CD8-positive, alpha-beta memory T cell (primary cell): ENCODE data around the gene SLC31A2. TPM values are rescaled to one million over a fixed set of nuclear protein-coding genes. Genes with fewer than 3 reads are reported as not detected.
"Not testable (repeated sequence)": the region's sequence is repeated elsewhere in the genome, so short reads cannot be mapped to it uniquely, and the experiment has no call there.

ENCODE experiments used
- CTCF ChIA-PET: fragments of 350-600 bp; sonication (Branson Sonifier 250); formaldehyde crosslinking; loops from one replicate; lab custom pipeline; 2021; ENCODE audit warnings: antibody characterized with exemption; lab: Charles Lee
- POLR2A ChIA-PET: fragments of 350-600 bp; sonication (Branson Sonifier 250); formaldehyde crosslinking; loops from one replicate; lab custom pipeline; 2021; ENCODE audit warnings: antibody characterized with exemption; lab: Charles Lee
- DNase-seq, 5 donors: peaks; one replicate each; pipeline versions ENCODE4 v3.0.0 to v3.0.0-alpha.2; 2020 to 2022; ENCODE audit warnings: mixed read lengths in 1 of 5
- H3K27ac ChIP-seq: one replicate; pipeline ENCODE4 v1.7.0; 2013; ENCODE audit warnings: low read depth, mild to moderate bottlenecking, low read length, moderate library complexity
- H3K27me3 ChIP-seq: 2 replicates; pipeline ENCODE4 v1.7.0; 2013; ENCODE audit warnings: low read length, mild to moderate bottlenecking; ENCODE audit not compliant: insufficient read depth, poor library complexity, severe bottlenecking
- H3K36me3 ChIP-seq: 2 replicates; pipeline ENCODE4 v1.7.0; 2013; ENCODE audit warnings: mild to moderate bottlenecking, low read length, moderate library complexity; ENCODE audit not compliant: insufficient read depth
- H3K4me1 ChIP-seq: 2 replicates; pipeline ENCODE4 v1.7.0; 2013; ENCODE audit warnings: mild to moderate bottlenecking, low read length, moderate library complexity; ENCODE audit not compliant: insufficient read depth
- H3K4me3 ChIP-seq: 2 replicates; pipeline ENCODE4 v1.7.0; 2013; ENCODE audit warnings: mild to moderate bottlenecking, low read length
- H3K9me3 ChIP-seq: 2 replicates; pipeline ENCODE4 v1.7.0; 2013; ENCODE audit warnings: mild to moderate bottlenecking, low read length
- H3K27ac Mint-ChIP-seq, 8 donors: one replicate each; pipeline ENCODE4 v1.8.0; 2020 to 2021; ENCODE audit warnings: mixed read lengths in 8 of 8, mild to moderate bottlenecking in 6 of 8, inconsistent platforms in 3 of 8, moderate library complexity in 3 of 8
- H3K27me3 Mint-ChIP-seq, 2 donors: one replicate each; pipeline ENCODE4 v1.8.0; 2020 to 2021; ENCODE audit warnings: mixed read lengths in 2 of 2, mild to moderate bottlenecking in 1 of 2, moderate library complexity in 1 of 2
- H3K36me3 Mint-ChIP-seq, 3 donors: one replicate each; pipeline ENCODE4 v1.8.0; 2020 to 2021; ENCODE audit warnings: mixed read lengths in 3 of 3, inconsistent platforms in 1 of 3, mild to moderate bottlenecking in 1 of 3
- H3K4me1 Mint-ChIP-seq, 3 donors: one replicate each; pipeline ENCODE4 v1.8.0; 2020 to 2021; ENCODE audit warnings: mixed read lengths in 3 of 3, inconsistent platforms in 1 of 3, mild to moderate bottlenecking in 1 of 3
- H3K4me3 Mint-ChIP-seq, 7 donors: one replicate each; pipeline ENCODE4 v1.8.0; 2020 to 2021; ENCODE audit warnings: mixed read lengths in 7 of 7, mild to moderate bottlenecking in 6 of 7, moderate library complexity in 4 of 7, inconsistent platforms in 2 of 7
- H3K9me3 Mint-ChIP-seq, 5 donors: one replicate each; pipeline ENCODE4 v1.8.0; 2020 to 2022; ENCODE audit warnings: mixed read lengths in 5 of 5, mild to moderate bottlenecking in 3 of 5, moderate library complexity in 2 of 5, inconsistent platforms in 1 of 5
- polyA plus RNA-seq: library from polyadenylated mRNA; unstranded; fragments of 300-500 nt; fragmentation: Illumina TruSeq; gene quantifications from one replicate; pipeline ENCODE4 v1.2.3, GENCODE V29; 2021
- total RNA-seq, 2 experiments: library from RNA; stranded (reverse); gene quantifications; one replicate each; pipeline ENCODE4 v1.2.3, GENCODE V29; 2021

Gene SLC31A2
- total and polyA plus RNA-seq, 3 experiments from 2014 or later = 5.2 to 5.9 (median 5.4) TPM

- H3K9me3 Mint-ChIP-seq = peaks cover 0 to 13% (median 6%) of the 10 kb centered on the region in 5 donors
- H3K27ac Mint-ChIP-seq = no peak overlapping the region
- H3K36me3 Mint-ChIP-seq = peaks cover 0 to 5% (median 0%) of the 10 kb centered on the region in 3 donors
- DNase-seq = no peak
- H3K27ac ChIP-seq = no peak overlapping the region
- no peaks in the 10 kb centered on the region for H3K4me1 Mint-ChIP-seq
- H3K9me3 ChIP-seq = no peaks in the 10 kb centered on the region
- no peak overlapping the region for H3K4me3 Mint-ChIP-seq
- H3K4me3 ChIP-seq = no peak overlapping the region
- peaks cover 18 to 40% of the 10 kb centered on the region in 2 donors for H3K27me3 Mint-ChIP-seq
- H3K4me1 ChIP-seq = no peaks in the 10 kb centered on the region
- ChIA-PET CTCF (no interaction called here), POLR2A (no interaction called here)
- peaks cover 12% of the 10 kb centered on the region for H3K27me3 ChIP-seq
- H3K36me3 ChIP-seq = no peaks in the 10 kb centered on the region
Measured at GRCh38 chr9:113143432-113144227, 7.2 kb upstream of the SLC31A2 start.

DNA sequence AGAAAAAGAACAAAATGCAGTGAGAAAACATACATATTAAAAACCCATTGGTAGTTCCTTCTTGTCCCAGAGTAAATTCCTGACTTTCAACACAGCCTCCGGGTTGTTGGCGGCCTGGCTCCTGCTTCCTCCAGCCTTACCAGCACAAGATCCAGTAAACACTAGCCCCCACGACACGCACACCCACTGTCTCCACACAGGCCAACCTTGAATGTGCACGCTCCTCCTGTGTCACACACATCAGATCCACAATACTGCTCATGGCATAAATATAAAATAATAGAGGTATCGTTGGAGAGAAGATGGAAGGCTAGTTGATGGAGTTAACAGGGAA lies 2.5 kb upstream of the SLC31A2 start:
- peaks cover 12% of the 10 kb centered on the region for H3K27me3 ChIP-seq
- no peak for DNase-seq
- Mint-ChIP-seq H3K36me3 (peaks cover 0 to 3% (median 0%) of the 10 kb centered on the region in 3 donors), H3K27ac (no peak overlapping the region), H3K9me3 (no peaks in the 10 kb centered on the region), H3K27me3 (peaks cover 11 to 25% of the 10 kb centered on the region in 2 donors), H3K4me3 (peak overlapping the region in 1 of 7 donors; percentile 63), H3K4me1 (peaks cover 19 to 25% (median 22%) of the 10 kb centered on the region in 3 donors)
- ChIA-PET POLR2A (no interaction called here), CTCF (no interaction called here)
- no peak overlapping the region for H3K4me3 ChIP-seq
- H3K4me1 ChIP-seq = peaks cover 13% of the 10 kb centered on the region
- no peaks in the 10 kb centered on the region for H3K36me3 ChIP-seq
- H3K27ac ChIP-seq = no peak overlapping the region
- H3K9me3 ChIP-seq = no peaks in the 10 kb centered on the region

DNA sequence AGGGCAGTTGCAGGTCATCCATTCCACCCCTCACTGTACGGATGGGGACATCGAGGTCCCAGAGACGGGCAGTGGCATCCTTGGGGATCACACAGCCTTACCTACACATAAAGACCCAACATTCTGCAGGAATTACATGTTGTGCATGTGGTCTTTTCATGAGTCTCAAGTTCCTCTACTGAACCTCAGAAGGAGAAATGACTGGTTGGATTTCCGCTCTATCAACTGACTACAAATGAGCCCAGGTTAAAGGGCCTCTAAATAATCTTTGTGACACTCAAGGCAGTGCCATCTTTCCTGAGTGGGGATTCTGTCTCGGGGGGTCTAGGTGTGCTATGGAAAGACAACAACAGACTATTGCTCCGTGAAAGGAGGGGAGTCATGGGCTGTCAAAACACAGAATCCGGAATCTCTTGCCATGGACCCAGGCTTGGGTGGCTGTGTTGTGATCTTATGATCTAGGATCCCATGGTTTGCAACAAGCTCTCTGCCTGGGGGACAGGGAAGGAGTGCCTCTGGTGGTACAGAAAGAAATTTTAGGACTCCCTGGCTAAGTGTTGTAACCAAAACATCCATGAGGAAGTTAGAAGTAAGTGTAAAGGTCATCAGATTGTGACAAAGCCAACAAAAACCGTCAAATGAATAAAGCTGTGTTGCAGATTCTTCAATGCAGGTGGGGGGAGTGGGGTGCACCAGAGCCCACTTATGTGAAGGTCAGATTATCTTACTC lies 1.9 kb upstream of the SLC31A2 start:
- no peak overlapping the region for H3K4me3 ChIP-seq
- Mint-ChIP-seq H3K4me3 (peak overlapping the region in 4 of 7 donors; percentile 14 to 63 (median 48)), H3K27ac (peak overlapping the region in 1 of 8 donors; percentile 14), H3K36me3 (peaks cover 0 to 3% (median 0%) of the 10 kb centered on the region in 3 donors), H3K27me3 (peaks cover 11 to 21% of the 10 kb centered on the region in 2 donors), H3K4me1 (peaks cover 19 to 29% (median 22%) of the 10 kb centered on the region in 3 donors), H3K9me3 (no peaks in the 10 kb centered on the region)
- CTCF ChIA-PET = no interaction called here
- H3K4me1 ChIP-seq = peaks cover 13% of the 10 kb centered on the region
- no peak for DNase-seq
- H3K9me3 ChIP-seq = no peaks in the 10 kb centered on the region
- POLR2A ChIA-PET = no interaction called here
- peaks cover 12% of the 10 kb centered on the region for H3K27me3 ChIP-seq
- no peak overlapping the region for H3K27ac ChIP-seq
- no peaks in the 10 kb centered on the region for H3K36me3 ChIP-seq

GRCh38 chr9:113149561-113149960 lies 1.2 kb upstream of the SLC31A2 start:
- DNase-seq, H3K36me3 Mint-ChIP-seq, H3K4me3 ChIP-seq, H3K36me3 ChIP-seq, CTCF ChIA-PET, H3K9me3 ChIP-seq, H3K9me3 Mint-ChIP-seq, H3K27ac ChIP-seq: not testable (repeated sequence)
- peaks cover 13% of the 10 kb centered on the region for H3K4me1 ChIP-seq
- Mint-ChIP-seq H3K4me1 (peaks cover 19 to 29% (median 23%) of the 10 kb centered on the region in 3 donors), H3K27me3 (peaks cover 7 to 16% of the 10 kb centered on the region in 2 donors), H3K27ac (peak overlapping the region in 1 of 8 donors; percentile 43), H3K4me3 (peak overlapping the region in 2 of 7 donors; percentile 3 to 63)
- H3K27me3 ChIP-seq = peaks cover 11% of the 10 kb centered on the region
- POLR2A ChIA-PET = interaction anchor here (1.5 kb wide), 1 partner anchor 71 kb away, joined by 4 read pairs; no protein-coding TSS in a partner anchor

DNA sequence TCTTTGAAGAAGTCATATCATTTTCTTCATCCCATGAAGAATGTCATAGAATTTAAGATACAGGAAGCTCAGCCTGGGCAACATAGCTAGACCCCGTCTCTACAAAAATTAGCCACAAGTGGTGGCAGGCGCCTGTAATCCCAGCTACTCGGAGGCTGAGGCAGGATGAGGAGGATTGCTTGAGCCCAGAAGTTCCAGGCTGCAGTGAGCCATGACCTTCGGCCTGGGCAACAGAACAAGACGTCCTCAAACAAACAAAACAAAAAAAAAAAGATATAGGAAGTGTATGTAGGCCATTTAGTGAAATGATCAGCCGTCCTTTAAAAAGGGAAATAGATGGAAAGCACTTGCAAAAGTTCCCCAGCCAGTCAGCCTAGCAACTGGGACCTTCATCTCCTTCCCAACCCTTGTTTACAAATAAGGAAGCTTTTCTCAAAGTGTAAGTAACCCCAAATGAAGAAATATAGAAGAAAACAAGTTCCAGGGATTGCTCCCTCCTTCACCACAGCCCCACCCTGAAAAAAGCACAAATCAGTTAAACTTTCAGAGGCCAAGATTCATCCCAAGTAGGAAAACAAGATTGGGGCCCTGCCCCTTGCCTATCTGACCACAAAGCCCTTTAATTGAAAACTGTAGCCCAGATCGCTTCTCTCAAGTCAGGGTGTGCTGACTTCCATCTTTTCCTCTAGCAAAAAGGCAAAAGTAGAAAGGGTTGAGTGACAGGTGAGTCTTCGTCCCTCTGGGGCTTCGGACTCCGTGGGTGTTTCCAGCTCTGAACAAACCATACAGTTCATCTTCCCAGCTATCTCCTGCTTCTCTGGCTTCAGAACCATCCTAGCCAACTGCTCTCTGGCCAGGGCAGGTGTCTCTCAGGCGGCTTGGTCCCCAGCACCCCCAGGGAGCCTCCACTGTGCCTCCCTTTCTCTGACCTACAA lies 1.2 kb downstream of the SLC31A2 start:
- Histone ChIP-seq H3K9me3 (no peaks in the 10 kb centered on the region), H3K4me3 (peak overlapping the region; percentile 70), H3K27ac (no peak overlapping the region), H3K36me3 (no peaks in the 10 kb centered on the region), H3K27me3 (no peaks in the 10 kb centered on the region), H3K4me1 (peaks cover 26% of the 10 kb centered on the region)
- H3K4me3 Mint-ChIP-seq = peak overlapping the region; percentile 67 to 91 (median 83)
- ChIA-PET POLR2A (interaction anchor here (0.6 to 1.1 kb wide), 2 partner anchors 69 to 126 kb away, joined by 3 to 4 read pairs; partner anchors contain the start of genes FKBP15 and SLC31A1), CTCF (interaction anchor here (1.1 to 2.4 kb wide), 3 partner anchors 10 to 69 kb away, joined by 4 to 11 read pairs (median 5); partner anchors contain the start of genes FKBP15 and SLC31A1)
- peaks cover 34 to 51% (median 41%) of the 10 kb centered on the region in 3 donors for H3K4me1 Mint-ChIP-seq
- H3K9me3 Mint-ChIP-seq = no peaks in the 10 kb centered on the region
- DNase-seq = no peak
- H3K36me3 Mint-ChIP-seq = peaks cover 0 to 3% (median 0%) of the 10 kb centered on the region in 3 donors
- H3K27ac Mint-ChIP-seq = peak overlapping the region; percentile 56 to 90 (median 83)
- H3K27me3 Mint-ChIP-seq = no peaks in the 10 kb centered on the region

GRCh38 chr9:113152699-113153098 lies 1.9 kb downstream of the SLC31A2 start:
- POLR2A ChIA-PET = interaction anchor here (1.1 kb wide), 1 partner anchor 69 kb away, joined by 4 read pairs; the partner anchor contains the start of genes FKBP15 and SLC31A1
- no peak overlapping the region for H3K27ac ChIP-seq

GRCh38 chr9:113153599-113153998 lies 2.8 kb downstream of the SLC31A2 start:
- Mint-ChIP-seq H3K27me3 (no peaks in the 10 kb centered on the region), H3K36me3 (peaks cover 0 to 10% (median 3%) of the 10 kb centered on the region in 3 donors), H3K9me3 (no peaks in the 10 kb centered on the region), H3K4me1 (peaks cover 34 to 52% (median 41%) of the 10 kb centered on the region in 3 donors), H3K4me3 (peak overlapping the region in 1 of 7 donors; percentile 41), H3K27ac (peak overlapping the region in 2 of 8 donors; percentile 29 to 70)
- no peak overlapping the region for H3K4me3 ChIP-seq
- H3K4me1 ChIP-seq = peaks cover 26% of the 10 kb centered on the region
- no peak for DNase-seq
- no peak overlapping the region for H3K27ac ChIP-seq
- H3K27me3 ChIP-seq = no peaks in the 10 kb centered on the region
- no peaks in the 10 kb centered on the region for H3K9me3 ChIP-seq
- ChIA-PET POLR2A (no interaction called here), CTCF (interaction anchor here (1.0 kb wide), 1 partner anchor 18 kb away, joined by 3 read pairs; no protein-coding TSS in a partner anchor)
- no peaks in the 10 kb centered on the region for H3K36me3 ChIP-seq

More at GRCh38 chr9:113152699-113153098, 1.9 kb downstream of the SLC31A2 start:
- Mint-ChIP-seq H3K4me3 (peak overlapping the region; percentile 67 to 91 (median 83)), H3K27me3 (no peaks in the 10 kb centered on the region), H3K27ac (peak overlapping the region in 7 of 8 donors; percentile 19 to 90 (median 68)), H3K4me1 (peaks cover 34 to 52% (median 41%) of the 10 kb centered on the region in 3 donors), H3K36me3 (peaks cover 0 to 3% (median 0%) of the 10 kb centered on the region in 3 donors), H3K9me3 (no peaks in the 10 kb centered on the region)
- CTCF ChIA-PET = interaction anchor here (1.0 to 2.4 kb wide), 2 partner anchors 10 to 18 kb away, joined by 3 to 11 read pairs; no protein-coding TSS in a partner anchor
- DNase-seq = no peak
- no peak overlapping the region for H3K4me3 ChIP-seq
- H3K9me3 ChIP-seq = no peaks in the 10 kb centered on the region
- H3K36me3 ChIP-seq = no peaks in the 10 kb centered on the region
- peaks cover 26% of the 10 kb centered on the region for H3K4me1 ChIP-seq
- H3K27me3 ChIP-seq = no peaks in the 10 kb centered on the region
